HAP-1 (cell line): ENCODE data around the gene LCE6A.

Experiments used
- DNase-seq, 2 experiments: peaks; one replicate each; pipeline ENCODE4 v3.0.0-alpha.2; 2016 to 2020; ENCODE audit warnings: low spot score in 2 of 2
- H3K27me3 ChIP-seq: fragments of 250-450 bp; sonication (Bioruptor Pico); 2 replicates; pipeline ENCODE4 v1.5.1; 2020; ENCODE audit warnings: low read depth, mild to moderate bottlenecking, moderate library complexity
- H3K36me3 ChIP-seq: fragments of 250-450 bp; sonication (Bioruptor Pico); replicated peaks from 2 replicates; pipeline ENCODE4 v1.5.1; 2020; ENCODE audit warnings: mild to moderate bottlenecking
- H3K4me1 ChIP-seq: fragments of 250-450 bp; sonication (Bioruptor Pico); 2 replicates; pipeline ENCODE4 v1.5.1; 2020; ENCODE audit warnings: mild to moderate bottlenecking
- H3K4me3 ChIP-seq: fragments of 250-450 bp; sonication (Bioruptor Pico); 2 replicates; pipeline ENCODE4 v1.5.1; 2020; ENCODE audit warnings: mild to moderate bottlenecking, moderate library complexity
- H3K9me3 ChIP-seq: fragments of 250-450 bp; sonication (Bioruptor Pico); 2 replicates; pipeline ENCODE4 v1.5.1; 2020; ENCODE audit warnings: mild to moderate bottlenecking, moderate library complexity
- in situ Hi-C: fragments of 300-500 bp; cut with MboI; formaldehyde crosslinking; loops from 3 replicates; pipeline ENCODE4 v1.14.3; 2020; ENCODE audit warnings: low sequenced_read_pairs, inconsistent platforms, mixed read lengths

Gene LCE6A

GRCh38 chr1:152842556-152842955 lies at the start of gene LCE6A:
LCE6A (plus strand) TSS chr1:152842856; CDS start chr1:152843521, 665 bp downstream.
- Histone ChIP-seq H3K36me3 (no peaks in the 10 kb centered on the region), H3K9me3 (no peaks in the 10 kb centered on the region), H3K4me1 (no peaks in the 10 kb centered on the region), H3K4me3 (no peak within 1 kb of the TSS), H3K27me3 (peaks cover 3% of the 10 kb centered on the region; the same call in 1 of the 2 replicates)
- no peak for DNase-seq
- in situ Hi-C loops, result no loop called here

DNA sequence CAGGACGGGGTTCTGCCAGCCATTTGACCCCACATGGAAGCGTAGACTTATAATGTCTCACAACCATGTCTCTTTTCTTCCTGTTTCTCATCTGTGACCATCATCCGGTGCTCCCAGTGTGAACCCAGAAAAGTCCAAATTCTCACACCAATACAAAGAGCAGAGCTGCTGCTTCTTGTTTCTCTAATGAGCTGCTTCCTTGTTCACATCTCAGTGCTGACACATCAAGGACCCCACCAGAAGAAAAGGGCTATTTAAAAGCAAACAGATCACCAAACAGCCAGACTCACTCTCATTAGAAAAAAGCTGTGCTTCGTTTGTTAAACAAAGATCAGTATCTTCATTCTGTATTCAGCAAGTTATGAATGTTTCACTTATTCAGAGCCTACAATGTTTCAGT lies 47.0 kb upstream of the LCE6A start:
- no peak overlapping the region for H3K4me3 ChIP-seq
- DNase-seq, result no peak
- no peaks in the 10 kb centered on the region for H3K9me3 ChIP-seq
- H3K36me3 ChIP-seq, result no peaks in the 10 kb centered on the region
- H3K27me3 ChIP-seq, result no peaks in the 10 kb centered on the region
- H3K4me1 ChIP-seq, result no peaks in the 10 kb centered on the region
- in situ Hi-C loops, result no loop called here

DNA sequence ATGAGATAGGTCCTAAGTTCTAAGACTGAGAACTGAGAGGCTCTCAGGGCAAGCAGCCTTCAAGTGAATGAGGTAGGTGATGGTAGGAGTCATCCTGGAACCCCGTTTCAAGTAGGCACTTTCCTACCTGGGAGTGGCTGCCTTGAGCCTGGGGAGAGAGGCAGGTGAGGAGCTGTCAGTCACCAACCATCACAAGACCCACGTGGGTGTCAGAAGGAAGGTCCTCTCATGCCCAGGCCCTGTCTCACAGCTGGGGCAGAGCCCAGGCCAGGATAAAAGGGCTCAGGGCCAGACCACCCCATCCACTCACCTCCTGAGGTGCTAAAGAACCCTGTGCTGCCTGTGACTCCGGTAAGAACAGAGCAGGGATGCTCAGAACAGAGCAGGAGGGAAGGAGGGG lies 46.2 kb upstream of the LCE6A start, which contains the start of gene LCE1D:
Gene LCE1D, plus strand, starts transcription at position 301 of the 400 bp plus-strand sequence. CDS start 1,074 bp downstream, outside the sequence.
- in situ Hi-C loops, result no loop called here

GRCh38 chr1:152801333-152801732 lies 41.3 kb upstream of the LCE6A start:
- H3K4me1 ChIP-seq, result no peaks in the 10 kb centered on the region
- no peaks in the 10 kb centered on the region for H3K9me3 ChIP-seq
- no peak for DNase-seq
- H3K4me3 ChIP-seq, result no peak overlapping the region
- in situ Hi-C loops, result no loop called here
- no peaks in the 10 kb centered on the region for H3K36me3 ChIP-seq
- H3K27me3 ChIP-seq, result no peaks in the 10 kb centered on the region

More for the DNA sequence above, 46.2 kb upstream of the LCE6A start, which contains the start of gene LCE1D:
- Histone ChIP-seq H3K4me3 (no peak within 1 kb of the TSS), H3K27me3 (no peaks in the 10 kb centered on the region), H3K4me1 (no peaks in the 10 kb centered on the region), H3K36me3 (no peaks in the 10 kb centered on the region), H3K9me3 (no peaks in the 10 kb centered on the region)
- no peak for DNase-seq

GRCh38 chr1:152806576-152806975 lies 36.1 kb upstream of the LCE6A start, which contains the start of gene LCE1C:
LCE1C (minus strand) TSS chr1:152806651; CDS start chr1:152805478, 1,173 bp downstream.
- Histone ChIP-seq H3K9me3 (no peaks in the 10 kb centered on the region), H3K36me3 (no peaks in the 10 kb centered on the region), H3K27me3 (no peaks in the 10 kb centered on the region), H3K4me1 (no peaks in the 10 kb centered on the region), H3K4me3 (no peak within 1 kb of the TSS)
- no peak for DNase-seq
- in situ Hi-C loops, result no loop called here

- Histone ChIP-seq H3K27me3 (no peaks in the 10 kb centered on the region), H3K9me3 (no peaks in the 10 kb centered on the region)
- in situ Hi-C loops, result no loop called here
Measured at GRCh38 chr1:152811050-152811449, 31.6 kb upstream of the LCE6A start.

GRCh38 chr1:152811671-152812070 lies 31.0 kb upstream of the LCE6A start, which contains the start of gene LCE1B:
LCE1B (plus strand) TSS chr1:152811971; CDS start chr1:152812447, 476 bp downstream.
- Histone ChIP-seq H3K9me3 (no peaks in the 10 kb centered on the region), H3K27me3 (no peaks in the 10 kb centered on the region), H3K4me1 (no peaks in the 10 kb centered on the region), H3K4me3 (no peak within 1 kb of the TSS), H3K36me3 (no peaks in the 10 kb centered on the region)
- in situ Hi-C loops, result no loop called here
- DNase-seq, result no peak

More at GRCh38 chr1:152811050-152811449, 31.6 kb upstream of the LCE6A start:
- no peaks in the 10 kb centered on the region for H3K36me3 ChIP-seq
- no peaks in the 10 kb centered on the region for H3K4me1 ChIP-seq
- no peak for DNase-seq
- no peak overlapping the region for H3K4me3 ChIP-seq

DNA sequence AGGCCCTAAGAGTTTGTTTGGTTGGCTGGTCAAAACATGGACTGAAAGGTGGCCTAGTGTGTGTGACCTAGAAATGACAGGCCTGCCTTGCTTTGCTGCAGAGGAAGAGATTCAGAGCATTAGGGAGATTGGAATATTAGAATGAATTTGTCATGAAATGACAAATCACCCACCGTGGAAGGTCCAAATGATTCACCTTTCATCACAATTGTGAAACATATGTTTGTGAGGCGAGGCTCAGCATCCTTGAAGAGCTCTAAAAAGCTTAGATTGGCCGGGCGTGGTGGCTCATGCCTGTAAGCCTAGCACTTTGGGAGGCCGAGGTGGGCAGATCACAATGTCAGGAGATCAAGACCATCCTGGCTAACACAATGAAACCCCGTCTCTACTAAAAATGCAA lies 25.3 kb upstream of the LCE6A start:
- no peaks in the 10 kb centered on the region for H3K36me3 ChIP-seq
- in situ Hi-C loops, result no loop called here
- no peak overlapping the region for H3K4me3 ChIP-seq
- H3K9me3 ChIP-seq, result no peaks in the 10 kb centered on the region
- H3K27me3 ChIP-seq, result no peaks in the 10 kb centered on the region
- no peaks in the 10 kb centered on the region for H3K4me1 ChIP-seq
- no peak for DNase-seq

DNA sequence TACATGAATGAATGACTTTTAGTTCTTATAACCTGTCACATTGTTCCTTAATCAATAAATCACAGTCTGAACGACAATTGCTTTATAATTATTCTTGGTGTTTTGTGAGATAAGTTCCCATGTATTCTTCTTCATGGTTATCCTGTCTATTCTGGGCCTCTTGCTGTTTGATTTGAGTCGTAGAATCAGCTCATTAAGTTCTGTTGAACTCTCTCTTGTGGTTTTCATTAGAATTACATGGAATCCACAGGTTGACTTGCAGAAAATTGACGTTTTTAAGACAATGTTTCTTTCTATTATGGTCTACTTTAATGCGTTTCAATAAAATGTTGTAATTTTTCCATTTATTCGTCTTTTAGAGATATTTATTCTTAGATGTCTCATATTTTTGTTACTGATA lies 19.4 kb upstream of the LCE6A start:
- Histone ChIP-seq H3K27me3 (no peaks in the 10 kb centered on the region), H3K36me3 (no peaks in the 10 kb centered on the region), H3K4me1 (no peaks in the 10 kb centered on the region), H3K9me3 (no peaks in the 10 kb centered on the region), H3K4me3 (no peak overlapping the region)
- in situ Hi-C loops, result no loop called here
- DNase-seq, result no peak

GRCh38 chr1:152824964-152825363 lies 17.7 kb upstream of the LCE6A start:
- H3K4me1 ChIP-seq, result no peaks in the 10 kb centered on the region
- H3K9me3 ChIP-seq, result no peaks in the 10 kb centered on the region
- no peaks in the 10 kb centered on the region for H3K36me3 ChIP-seq
- no peaks in the 10 kb centered on the region for H3K27me3 ChIP-seq
- in situ Hi-C loops, result no loop called here
- H3K4me3 ChIP-seq, result no peak overlapping the region
- no peak for DNase-seq

DNA sequence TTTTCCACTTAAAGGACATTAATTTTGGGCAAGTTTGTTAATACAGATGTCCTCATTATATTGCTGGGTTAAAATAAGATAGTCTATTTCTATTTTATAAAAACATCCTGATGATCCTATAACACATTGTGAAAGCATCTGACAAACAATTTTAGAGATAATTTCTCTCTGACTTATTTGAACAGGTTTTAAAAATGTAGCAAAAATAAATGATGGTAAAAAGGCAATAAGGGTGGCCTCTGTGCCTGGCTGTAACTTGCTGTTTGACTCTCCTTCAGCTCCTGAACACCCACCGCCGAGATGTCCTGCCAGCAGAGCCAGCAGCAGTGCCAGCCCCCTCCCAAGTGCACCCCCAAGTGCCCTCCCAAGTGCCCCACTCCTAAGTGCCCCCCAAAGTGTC lies 15.5 kb upstream of the LCE6A start, which contains the start of gene LCE1A:
Gene LCE1A, plus strand, starts transcription at position 301 of the 400 bp plus-strand sequence. Its CDS starts 0 bp downstream, at position 301.
- Histone ChIP-seq H3K4me3 (no peak within 1 kb of the TSS), H3K9me3 (no peaks in the 10 kb centered on the region), H3K27me3 (no peaks in the 10 kb centered on the region), H3K36me3 (no peaks in the 10 kb centered on the region), H3K4me1 (no peaks in the 10 kb centered on the region)
- no peak for DNase-seq
- in situ Hi-C loops, result no loop called here

DNA sequence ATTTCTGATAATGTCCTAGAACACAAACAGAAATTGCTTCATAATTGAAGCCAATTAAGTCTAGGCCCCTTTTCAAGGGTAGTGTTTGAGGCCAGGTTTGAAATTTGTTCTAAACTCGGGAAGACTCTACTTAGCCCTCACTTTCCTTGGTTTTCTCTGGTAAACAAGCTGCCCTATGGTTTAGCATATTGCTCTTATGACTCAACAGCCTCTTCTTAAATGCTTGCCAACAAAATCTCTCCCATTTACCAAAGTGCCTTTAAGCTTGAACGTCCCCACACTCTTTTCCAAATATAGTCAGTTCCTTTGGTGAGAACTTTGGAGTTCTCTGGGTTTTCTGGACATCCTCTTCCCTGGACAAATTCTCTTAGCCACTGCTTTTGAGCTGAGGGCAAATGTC lies 5.8 kb upstream of the LCE6A start:
- H3K9me3 ChIP-seq, result no peaks in the 10 kb centered on the region
- no peaks in the 10 kb centered on the region for H3K4me1 ChIP-seq
- no peaks in the 10 kb centered on the region for H3K36me3 ChIP-seq
- H3K27me3 ChIP-seq, result no peaks in the 10 kb centered on the region; the same call in 1 of the 2 replicates
- DNase-seq, result no peak
- in situ Hi-C loops, result no loop called here
- no peak overlapping the region for H3K4me3 ChIP-seq

DNA sequence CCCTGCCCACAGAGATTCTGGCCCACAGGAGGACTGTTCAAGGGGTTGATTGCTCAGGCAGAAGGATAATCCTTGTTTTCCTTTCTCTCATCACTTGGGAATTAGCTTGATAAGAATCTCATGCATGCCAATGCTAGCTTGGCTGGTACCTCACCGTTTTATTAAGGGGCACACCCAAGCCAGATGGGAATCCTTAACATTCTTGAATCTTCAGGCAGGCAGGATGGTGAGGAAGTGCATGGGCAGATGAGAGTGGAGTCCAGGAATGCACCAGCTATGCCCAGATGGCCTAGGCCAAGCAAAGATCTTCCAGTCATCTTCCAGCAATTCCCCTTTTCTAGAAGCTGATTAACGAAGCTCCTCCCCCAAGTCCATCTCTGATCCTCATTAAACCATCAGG lies 13.0 kb downstream of the LCE6A start:
- in situ Hi-C loops, result no loop called here
- no peaks in the 10 kb centered on the region for H3K4me1 ChIP-seq
- H3K9me3 ChIP-seq, result no peaks in the 10 kb centered on the region
- no peaks in the 10 kb centered on the region for H3K27me3 ChIP-seq
- no peak overlapping the region for H3K4me3 ChIP-seq
- no peak for DNase-seq
- no peaks in the 10 kb centered on the region for H3K36me3 ChIP-seq

GRCh38 chr1:152858062-152858461 lies 15.4 kb downstream of the LCE6A start:
- Histone ChIP-seq H3K4me1 (no peaks in the 10 kb centered on the region), H3K9me3 (no peaks in the 10 kb centered on the region), H3K4me3 (no peak overlapping the region), H3K36me3 (no peaks in the 10 kb centered on the region), H3K27me3 (no peaks in the 10 kb centered on the region)
- DNase-seq, result no peak
- in situ Hi-C loops, result no loop called here

GRCh38 chr1:152859696-152860095 lies 17.0 kb downstream of the LCE6A start, which contains the start of gene LCE7A:
LCE7A (plus strand) TSS chr1:152859996; CDS start chr1:152860698, 702 bp downstream.
- H3K9me3 ChIP-seq, result no peaks in the 10 kb centered on the region
- no peak for DNase-seq
- H3K4me1 ChIP-seq, result no peaks in the 10 kb centered on the region
- H3K36me3 ChIP-seq, result no peaks in the 10 kb centered on the region
- in situ Hi-C loops, result no loop called here
- H3K4me3 ChIP-seq, result no peak within 1 kb of the TSS
- no peaks in the 10 kb centered on the region for H3K27me3 ChIP-seq
